Measurements from ENCODE around the gene PAIP2.
A peak's percentile ranks its signal among the peaks of the same experiment; 100 is the strongest.
"Not testable (repeated sequence)": the region's sequence is repeated elsewhere in the genome, so short reads cannot be mapped to it uniquely, and the experiment has no call there.

PAIP2 gene

DNA sequence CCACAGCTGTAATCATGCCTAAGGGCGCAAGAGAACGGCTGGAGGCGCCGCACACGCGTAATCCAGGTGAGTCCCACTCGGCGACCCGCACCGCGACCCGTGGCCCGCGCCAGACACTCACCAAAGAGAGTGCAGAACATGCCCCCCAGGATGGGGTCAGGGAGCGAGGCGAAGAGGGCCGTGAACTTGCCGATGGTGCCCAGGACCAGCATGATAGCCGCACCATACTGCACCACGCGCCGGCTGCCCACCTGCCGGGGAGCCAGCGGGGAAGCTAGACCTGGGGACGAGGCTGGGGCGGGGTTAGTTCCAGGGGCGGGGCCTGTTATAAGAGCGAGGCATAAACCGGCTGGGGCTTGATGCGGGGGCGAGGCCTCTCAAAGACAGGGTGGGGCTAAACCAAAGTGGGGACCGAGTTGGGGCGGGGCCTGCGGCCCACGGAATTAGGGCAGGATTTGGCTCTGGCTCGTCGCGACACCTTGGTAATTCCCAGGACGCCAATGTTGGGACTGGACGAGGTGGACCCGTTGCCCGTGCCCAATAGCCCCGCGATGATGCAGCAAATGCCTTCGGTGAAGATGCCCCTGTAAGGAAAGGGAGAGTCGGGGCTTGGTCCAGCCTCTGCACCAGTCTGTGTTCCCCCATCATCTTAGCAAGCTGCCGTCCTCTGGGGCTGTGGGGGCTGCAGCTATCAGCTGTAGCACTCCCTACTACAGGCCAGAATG, 36.6 kb downstream of the PAIP2 start:
- no peak for DNase-seq (ENCODE audit: low read depth in 2 of 3, low spot score in 2 of 3)

DNA sequence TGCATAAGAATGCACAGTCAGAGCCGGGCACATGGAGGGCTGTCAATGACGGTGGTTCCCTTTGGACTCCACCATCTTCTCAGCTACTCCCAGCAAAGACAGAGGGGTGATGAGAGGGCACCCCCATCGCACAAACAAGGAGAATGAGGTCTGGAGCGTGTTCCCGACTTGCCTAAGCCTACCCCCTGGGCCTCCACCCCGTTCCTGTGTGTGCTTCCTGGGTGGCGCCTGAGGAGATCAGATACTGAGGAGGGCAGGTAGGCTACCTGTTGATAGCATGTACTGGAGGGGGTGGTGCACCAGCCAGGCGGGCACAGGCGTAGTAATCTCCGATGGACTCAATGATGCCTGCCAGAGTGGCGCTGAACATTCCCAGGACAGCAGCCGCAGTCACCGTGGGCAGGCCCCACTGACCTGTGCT, 37.3 kb downstream of the PAIP2 start:
- no peak for DNase-seq (ENCODE audit: low read depth in 2 of 3, low spot score in 2 of 3)

DNA sequence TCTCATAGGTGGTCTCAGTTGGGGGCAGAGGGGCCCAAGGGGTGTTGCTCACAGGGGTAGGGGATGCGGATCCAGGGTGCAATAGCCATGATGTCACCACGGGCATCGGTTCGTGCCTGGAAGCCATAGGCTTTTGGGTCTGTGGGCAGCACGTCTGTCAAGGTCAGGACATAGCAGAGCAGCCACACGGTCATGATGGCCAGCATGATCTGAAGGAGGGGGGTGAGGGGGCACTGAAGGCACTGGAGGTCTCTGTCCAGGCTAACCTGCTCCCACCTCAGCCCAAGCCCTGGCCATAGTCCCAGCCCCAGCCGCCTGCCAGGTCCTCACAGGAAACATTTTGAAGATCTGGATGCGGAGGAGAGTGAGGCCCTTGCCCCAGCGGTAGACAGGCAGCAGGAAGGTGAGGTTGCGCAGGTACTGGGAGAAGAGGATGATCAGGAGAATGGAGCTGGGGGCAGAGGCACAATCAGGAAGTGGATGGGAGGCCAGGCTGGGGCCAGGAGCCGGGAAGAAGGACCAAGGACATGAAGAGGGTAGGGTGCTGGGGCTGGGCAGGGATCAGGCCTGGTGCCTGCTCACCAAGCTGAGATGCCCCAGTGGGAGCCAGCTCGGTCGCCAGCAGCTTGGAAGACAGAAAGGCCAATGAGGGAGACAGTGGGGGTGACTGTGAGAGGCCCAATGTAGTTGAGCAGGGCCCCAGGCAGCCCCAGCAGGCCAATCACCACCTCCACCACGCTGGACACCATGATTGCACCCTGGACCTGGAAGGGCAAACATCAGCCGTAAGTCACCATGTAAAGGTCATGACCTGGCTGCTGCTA, 38.2 kb downstream of the PAIP2 start:
- DNase-seq (ENCODE audit: low read depth in 2 of 3, low spot score in 2 of 3): no peak

DNA sequence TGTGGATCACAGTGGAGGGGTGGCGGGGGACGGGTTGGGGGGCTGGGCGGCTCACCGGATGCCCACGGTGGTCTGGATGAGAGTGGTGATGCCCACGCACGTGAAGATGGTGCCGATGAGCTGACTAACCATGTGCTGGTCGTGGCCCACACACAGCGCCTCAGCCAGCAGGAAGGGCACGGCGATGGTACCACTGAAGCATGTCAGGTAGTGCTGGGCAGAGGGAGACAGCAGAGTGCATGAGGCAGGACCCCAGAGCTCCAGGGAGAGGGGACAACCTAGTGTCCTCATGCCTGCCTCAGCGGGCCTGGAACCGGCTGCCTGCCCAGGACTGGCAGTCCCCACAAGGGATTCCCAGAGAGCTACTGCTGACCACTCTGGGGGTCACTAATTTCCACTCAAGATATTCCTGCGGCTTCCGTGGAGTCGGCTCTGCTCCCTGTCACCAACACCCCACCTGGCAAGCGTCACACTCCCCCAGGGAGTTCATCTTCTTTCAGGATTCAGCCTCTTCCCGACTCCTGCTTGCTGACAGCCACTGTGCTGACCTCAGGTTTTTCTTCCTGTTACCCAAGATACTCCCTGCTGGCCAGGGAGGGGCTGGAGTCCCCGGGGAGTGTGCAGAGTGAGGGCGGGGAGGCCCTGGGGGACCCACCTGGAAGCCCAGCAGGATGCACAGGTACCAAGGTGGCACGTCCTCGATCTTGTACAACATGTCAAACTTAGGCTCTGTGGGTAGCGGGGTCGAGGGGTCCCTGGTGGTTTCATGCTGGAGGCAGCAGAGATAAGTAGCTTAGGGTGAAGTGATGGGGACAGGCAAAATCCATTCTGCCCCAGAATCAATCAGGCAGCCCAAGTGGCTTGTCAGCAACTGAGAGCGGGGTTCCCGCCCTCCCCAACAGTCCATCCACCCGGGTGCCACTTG, 40.4 kb downstream of the PAIP2 start:
- no peak for DNase-seq (ENCODE audit: low read depth in 2 of 3, low spot score in 2 of 3)

DNA sequence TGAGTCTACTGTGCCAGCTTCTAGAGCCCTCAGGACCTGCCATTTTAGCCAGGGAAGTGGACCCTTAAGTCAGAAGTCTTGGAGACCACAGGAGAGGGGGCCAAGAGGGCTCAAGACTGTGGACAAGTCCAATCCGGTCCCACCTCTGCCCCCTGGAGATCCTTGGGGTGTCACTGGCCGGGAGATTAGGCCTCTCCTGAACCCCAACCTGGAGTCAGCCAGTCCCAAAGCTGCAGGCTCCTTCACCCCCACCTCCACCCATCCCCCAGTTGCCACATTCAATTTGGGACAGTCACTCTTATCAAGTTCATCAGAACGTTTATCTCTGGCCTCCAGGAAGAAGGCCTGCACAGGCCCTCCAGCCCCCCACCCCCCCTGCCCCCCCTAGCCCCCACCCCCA, 41.2 kb downstream of the PAIP2 start:
- DNase-seq (ENCODE audit: low read depth in 2 of 3, low spot score in 2 of 3): no peak

DNA sequence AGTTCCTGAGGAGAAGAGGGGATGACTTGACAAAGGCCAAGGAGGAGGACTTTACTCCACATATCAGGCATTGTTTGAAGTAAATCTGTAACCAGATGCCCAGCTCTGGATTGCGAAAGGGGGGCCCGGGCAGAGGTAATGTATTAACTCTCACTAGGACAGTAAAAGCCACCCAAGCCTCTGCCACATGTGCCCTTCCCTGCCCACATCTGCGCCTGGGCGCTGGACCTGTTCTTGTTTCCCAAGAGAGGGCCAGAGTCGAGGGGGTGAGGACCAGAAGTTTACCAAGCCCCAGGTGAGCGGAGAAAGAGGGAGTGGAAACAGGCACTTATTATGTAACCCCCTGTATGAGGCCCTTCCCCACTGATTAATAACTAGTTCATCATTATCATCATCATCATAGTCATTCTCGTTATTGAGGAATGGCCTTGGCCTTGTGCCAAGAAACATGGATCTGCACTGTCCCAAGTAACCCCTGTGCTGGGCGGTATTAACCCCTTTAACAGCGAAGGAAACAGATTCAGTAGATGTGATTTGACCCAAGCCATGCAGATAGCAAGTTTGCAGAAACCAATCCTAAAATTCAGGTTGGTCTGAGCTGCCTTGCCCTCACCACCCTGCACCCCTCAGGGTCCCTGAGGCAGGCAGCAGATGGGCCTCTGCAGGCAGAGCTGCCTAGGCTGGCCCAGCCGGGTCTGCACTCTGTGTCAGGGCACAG, 41.8 kb downstream of the PAIP2 start, which contains the start of gene SLC23A1:
SLC23A1 (minus strand) TSS at position 23 of the 718 bp plus-strand sequence. CDS start 44 bp downstream, outside the sequence.
- no peak for DNase-seq (ENCODE audit: low read depth in 2 of 3, low spot score in 2 of 3)

DNA sequence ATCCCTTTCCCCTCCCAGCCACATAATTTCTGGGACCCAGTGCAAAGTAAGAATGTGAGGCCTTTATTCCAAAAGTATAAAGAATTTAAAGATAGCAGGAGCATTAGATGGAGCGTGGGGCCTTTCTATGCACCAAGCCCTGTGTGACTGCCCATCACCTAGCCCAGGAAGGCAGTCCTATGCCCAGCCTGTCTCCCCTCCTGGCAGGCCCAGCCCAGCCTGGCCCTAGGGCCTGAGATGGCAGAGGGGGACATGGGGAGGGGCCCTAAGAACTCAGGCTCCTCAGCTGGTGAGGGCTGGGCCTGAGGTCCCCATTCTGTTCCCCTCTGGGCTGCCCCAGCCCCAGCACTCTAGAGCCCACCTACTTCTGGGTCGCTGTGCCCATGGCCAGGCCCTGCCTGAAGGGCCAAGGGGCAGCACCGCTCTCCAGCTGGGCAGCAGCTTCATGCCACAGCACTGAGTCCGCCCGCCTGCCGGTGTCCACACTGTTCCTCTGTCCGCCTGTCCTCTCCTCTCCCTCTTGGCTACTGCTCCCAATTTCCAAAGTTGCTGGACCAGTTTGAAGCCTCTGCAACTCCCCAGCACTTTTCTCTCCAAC, 42.4 kb downstream of the PAIP2 start:
- no peak for DNase-seq (ENCODE audit: low read depth in 2 of 3, low spot score in 2 of 3)

DNA sequence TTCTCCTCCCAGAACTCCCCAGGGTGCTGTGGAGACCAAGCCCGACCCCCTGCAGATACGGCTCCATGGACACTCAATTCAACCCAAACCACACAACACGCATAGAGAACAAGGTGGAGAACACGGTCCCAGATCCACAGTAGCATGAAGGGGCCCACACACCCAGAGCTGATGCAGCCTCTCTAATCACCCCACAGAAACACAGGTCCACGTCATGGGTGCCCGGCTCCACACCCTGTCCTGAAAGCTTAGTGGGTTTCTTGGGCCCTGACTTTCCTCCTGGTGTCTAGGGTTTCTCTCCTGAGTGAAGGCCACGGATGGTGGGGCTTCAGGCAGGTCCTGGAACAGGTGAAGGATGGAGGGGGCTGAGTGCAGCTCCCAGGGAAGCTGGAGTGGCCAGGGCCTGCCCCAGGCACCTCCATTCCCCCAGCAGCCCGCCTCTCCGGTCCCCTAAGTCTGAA, 43.0 kb downstream of the PAIP2 start:
- DNase-seq (ENCODE audit: low read depth in 2 of 3, low spot score in 2 of 3): no peak

DNA sequence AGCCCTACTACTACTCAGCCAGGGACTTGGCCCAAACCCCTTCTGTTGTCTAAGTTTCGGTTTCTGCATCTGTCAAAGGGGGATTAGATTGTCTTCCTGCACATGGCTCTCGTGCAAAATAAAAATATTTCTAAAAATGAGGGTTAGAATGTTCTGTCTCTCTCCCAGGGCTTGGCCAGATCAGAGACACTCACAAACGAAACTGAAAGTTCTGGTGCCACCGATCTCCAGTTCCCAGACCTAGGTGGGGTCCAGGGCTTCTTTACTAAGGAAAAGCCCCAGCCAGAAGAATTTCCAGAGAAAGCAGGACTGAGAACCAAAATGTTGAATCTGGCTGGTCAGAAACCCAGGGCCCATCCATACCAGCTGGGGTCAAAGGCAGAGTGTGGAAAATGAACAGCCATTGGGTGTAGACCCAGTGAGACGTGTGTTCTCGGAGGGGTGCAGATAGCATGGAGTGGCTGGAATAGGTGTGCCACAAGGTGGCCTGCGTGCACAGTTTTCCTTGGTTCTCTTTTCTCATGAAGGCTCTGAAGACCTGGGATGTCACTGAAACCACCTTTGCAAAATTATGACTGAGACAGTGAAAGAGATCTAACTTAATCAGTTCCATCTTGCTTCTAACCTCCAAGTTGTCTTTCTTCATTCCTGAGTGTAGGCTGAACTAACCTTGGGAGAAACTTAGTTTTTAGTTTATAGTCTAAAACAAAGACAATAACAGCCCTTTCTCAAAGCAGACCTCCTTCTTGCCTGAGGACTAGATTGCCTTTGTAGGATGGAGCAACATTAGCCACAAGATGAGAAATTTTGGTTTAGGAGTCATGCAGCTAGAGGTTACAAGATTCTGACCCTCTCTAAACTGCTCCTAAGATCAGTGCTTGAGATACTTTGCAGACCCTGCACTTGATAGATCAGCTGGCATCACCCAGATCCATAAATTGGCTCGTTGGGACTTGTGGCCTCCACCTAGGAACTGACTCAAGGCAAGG, 43.7 kb downstream of the PAIP2 start:
- no peak for DNase-seq (ENCODE audit: low read depth in 2 of 3, low spot score in 2 of 3)

DNA sequence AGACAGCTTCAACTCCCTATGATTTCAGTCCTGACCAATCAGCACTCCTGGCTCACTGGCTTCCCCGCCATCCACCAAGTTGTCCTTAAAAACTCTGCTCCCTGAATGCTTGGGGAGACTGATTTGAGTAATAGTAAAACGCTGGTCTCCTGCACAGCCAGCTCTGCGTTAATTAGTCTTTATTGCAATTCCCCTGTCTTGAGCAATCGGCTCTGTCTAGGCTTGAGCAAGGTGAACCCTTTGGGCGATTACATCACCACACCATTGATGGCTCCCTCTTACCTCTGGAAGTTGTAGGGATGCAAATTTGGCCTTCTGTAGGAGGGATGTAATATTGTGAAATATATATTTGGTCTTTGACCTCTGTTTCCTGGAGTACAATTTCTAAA, 44.4 kb downstream of the PAIP2 start:
- DNase-seq (ENCODE audit: low read depth in 2 of 3, low spot score in 2 of 3): no peak

DNA sequence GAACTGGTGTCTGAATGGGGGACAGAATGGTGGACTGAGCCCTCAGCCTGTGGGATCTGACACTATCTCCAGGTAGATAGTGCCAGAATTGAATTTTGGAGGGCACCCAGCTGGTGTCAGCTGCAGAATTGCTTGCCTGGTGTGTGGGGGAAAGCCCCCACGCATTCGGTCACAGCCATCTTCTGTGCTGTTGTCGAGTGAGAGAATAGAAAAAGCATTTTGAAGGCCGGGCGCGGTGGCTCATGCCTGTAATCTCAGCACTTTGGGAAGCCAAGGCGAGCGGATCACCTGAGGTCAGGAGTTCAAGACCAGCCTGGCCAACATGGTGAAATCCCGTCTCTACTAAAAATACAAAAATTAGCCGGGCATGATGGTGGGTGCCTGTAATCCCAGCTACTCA, 45.3 kb downstream of the PAIP2 start:
- DNase-seq (ENCODE audit: low read depth in 2 of 3, low spot score in 2 of 3): not testable (repeated sequence)

DNA sequence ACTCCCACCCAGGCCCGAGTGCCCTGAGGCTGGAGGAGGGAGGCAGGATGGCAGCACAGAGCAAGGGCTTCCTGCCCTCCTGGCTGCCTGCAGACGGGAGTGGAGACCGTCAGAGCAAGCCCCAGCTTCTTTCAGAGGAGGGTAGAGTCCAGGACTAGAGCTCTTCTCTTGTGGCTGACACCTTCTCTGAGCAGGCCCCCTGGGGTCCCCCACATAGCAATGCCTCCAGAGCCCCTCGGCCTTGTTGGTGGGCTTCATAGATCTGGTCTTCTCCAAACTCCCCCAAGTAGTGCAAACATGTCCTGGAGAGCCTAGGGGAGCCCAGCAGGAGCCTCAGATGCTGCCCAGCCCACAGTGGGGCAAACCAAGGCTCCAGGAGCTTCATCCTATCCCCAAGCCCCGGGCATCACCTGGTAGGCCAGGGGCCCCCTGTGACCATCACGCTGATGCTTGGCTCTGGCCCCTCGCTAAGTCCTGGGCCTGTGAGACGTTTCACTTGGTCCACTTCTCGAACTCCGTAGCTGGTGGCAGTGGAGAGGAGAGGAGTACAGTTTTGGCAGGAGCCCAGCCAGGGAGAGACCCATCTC, 46.0 kb downstream of the PAIP2 start:
- DNase-seq (ENCODE audit: low read depth in 2 of 3, low spot score in 2 of 3): no peak

DNA sequence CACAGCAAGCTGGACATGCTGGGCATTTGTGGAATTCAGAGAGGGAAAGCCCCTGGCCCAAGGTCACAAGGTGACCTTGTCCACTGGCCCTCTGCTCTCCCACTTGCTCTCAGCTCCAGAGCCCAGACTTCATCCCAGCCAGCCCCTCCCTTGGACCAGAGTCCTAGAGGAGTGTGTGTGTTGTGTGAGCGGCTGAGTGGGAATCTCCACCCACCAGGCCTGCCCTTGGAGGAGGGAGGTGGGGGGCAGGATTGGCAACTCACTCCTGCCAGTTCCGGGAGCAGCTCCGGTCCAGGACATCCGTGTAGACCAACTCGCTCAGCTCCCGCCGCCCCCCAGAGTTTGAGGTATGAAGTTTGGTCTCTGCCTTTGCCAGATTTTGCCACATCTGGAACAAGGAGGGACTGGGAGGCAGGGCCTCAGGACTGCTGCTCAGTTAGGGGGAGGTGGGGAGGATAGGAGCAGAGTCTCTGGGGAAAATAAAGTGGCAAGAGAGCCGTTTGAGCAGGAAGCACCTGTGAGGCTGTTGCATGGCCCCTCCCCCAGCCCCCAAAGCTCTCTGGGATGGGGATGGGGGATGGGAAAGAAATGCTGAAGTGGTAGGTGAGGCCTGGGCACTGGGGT, 46.7 kb downstream of the PAIP2 start:
- DNase-seq (ENCODE audit: low read depth in 2 of 3, low spot score in 2 of 3): no peak

DNA sequence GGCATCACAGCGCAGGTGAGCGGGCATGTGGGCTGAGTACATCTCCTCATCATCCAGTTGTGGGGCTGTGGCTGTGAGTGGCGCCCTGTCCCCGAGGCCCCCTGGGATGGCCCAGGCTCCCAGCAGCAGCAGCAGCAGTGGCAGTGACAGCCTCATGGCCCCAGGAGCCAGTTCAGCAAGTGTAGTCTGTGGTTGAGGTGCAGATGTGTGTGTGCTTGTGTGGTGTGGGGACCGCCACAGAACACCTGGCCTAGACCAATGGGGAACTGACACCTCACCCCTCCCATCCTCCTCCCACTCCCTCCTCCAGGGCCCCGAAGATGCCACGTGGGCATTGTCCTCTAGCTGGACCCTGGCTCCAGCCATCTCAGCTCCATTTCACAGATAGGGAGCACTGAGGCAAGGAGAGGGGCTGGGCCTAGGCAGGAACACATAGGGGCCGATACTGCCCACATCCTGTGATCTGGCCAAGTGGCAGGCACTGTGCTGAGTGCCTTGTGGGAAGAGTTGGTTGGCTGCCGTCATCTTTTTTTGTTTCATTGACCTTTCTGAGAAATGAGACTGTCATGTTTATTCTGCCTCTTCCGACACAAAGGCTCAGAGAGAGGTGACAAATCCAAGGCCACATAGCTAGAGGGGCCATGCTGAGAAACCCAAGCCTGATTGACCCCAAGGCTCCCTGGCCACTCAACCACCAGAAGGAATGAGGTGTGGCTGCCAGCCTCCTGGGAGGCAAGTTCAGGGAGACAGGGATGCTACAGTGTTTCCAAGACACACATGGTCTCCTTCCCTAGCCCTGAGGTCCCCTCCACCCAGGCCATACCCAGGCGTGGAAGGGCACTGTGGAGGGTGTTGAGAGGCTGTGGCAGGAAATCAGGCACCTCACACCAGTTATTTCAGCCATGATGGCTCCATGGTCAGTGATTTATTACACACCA, 48.3 kb downstream of the PAIP2 start, which contains the start of gene MZB1:
MZB1 (minus strand) TSS at position 213 of the 938 bp plus-strand sequence; CDS start at position 156, 57 bp downstream.
- peak; percentile 52 to 57 (median 56) for DNase-seq (ENCODE audit: low read depth in 2 of 3, low spot score in 2 of 3)

DNA sequence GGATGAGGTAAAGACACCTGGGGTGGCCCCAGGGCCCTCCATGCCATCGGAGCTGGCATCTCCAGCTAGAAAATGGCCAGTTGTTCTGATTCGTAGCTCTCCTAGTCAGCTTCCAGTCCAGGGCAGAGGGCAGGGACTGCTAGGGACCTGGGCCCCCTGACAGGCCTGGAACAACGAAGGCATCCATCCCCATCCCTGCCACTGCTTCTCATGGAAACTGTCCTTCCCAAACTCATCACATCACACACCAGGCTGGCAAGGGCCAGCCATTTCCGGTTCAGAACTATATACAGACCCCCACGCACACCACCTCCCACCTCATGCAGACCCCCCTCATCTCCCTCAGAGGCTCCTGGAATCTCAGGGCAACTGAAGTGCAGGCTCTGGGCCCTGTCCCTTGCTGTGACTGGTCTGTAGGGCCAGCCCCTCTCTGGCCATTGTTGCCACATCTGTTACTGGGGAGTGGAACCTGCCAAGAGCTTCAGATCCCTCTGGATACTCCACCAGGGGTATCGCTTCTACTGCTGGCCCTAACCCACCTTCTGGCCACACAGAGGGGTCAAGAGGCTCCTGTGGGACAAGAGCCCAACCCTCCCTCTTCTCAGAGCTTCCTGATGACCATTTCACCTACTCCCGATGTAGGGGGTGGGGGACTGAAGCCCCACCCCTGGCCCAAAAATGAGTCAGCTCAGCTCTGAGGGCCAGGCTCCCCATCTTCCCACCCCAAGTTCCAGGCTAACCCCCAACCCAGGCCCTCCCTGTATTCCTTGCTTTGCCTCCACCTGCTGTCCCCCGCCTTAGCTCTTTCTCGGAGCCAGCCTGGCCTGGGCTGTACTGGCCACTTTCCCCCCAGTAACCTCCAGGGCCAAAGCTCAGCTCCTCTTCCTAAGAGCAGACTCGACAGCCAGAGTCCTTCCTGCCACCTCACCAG, 49.2 kb downstream of the PAIP2 start:
- DNase-seq (ENCODE audit: low read depth in 2 of 3, low spot score in 2 of 3): no peak
